Trophoblast cell (in vitro differentiated cells and primary cell): ENCODE measurements around the gene ARHGAP20.

ENCODE experiments used
- DNase-seq, 2 donors: peaks; one replicate each; pipeline ENCODE4 v3.0.0-alpha.2; 2016
- H2AFZ ChIP-seq: 2 replicates; pipeline ENCODE4 v1.6.1; 2013; ENCODE audit warnings: low read length, moderate library complexity, mild to moderate bottlenecking; ENCODE audit not compliant: insufficient read depth, poor library complexity
- H2AK5ac ChIP-seq: 2 replicates; pipeline ENCODE4 v1.6.1; 2013; ENCODE audit warnings: mild to moderate bottlenecking, low read length
- H2BK120ac ChIP-seq: 2 replicates; pipeline ENCODE4 v1.6.1; 2013; ENCODE audit warnings: low read length, mild to moderate bottlenecking, moderate library complexity; ENCODE audit not compliant: insufficient read depth, poor library complexity
- H2BK12ac ChIP-seq: 2 replicates; pipeline ENCODE4 v1.6.1; 2013; ENCODE audit warnings: mild to moderate bottlenecking, low read length, moderate library complexity
- H2BK5ac ChIP-seq: 2 replicates; pipeline ENCODE4 v1.6.1; 2013; ENCODE audit warnings: low read length, low read depth, moderate library complexity, mild to moderate bottlenecking; ENCODE audit not compliant: poor library complexity
- H3K14ac ChIP-seq: 2 replicates; pipeline ENCODE4 v1.6.1; 2013; ENCODE audit warnings: mild to moderate bottlenecking, low read length
- H3K18ac ChIP-seq: 2 replicates; pipeline ENCODE4 v1.6.1; 2013; ENCODE audit warnings: mild to moderate bottlenecking, low read length
- H3K23ac ChIP-seq: 2 replicates; pipeline ENCODE4 v1.6.1; 2013; ENCODE audit warnings: low read length
- H3K27ac ChIP-seq: 2 replicates; pipeline ENCODE4 v1.5.1; 2013; ENCODE audit warnings: low read depth, mild to moderate bottlenecking, inconsistent platforms, low read length, moderate library complexity
- H3K27me3 ChIP-seq: 2 replicates; pipeline ENCODE4 v1.6.1; 2013; ENCODE audit warnings: inconsistent platforms, mild to moderate bottlenecking, low read length, moderate library complexity; ENCODE audit not compliant: insufficient read depth
- H3K36me3 ChIP-seq, 2 experiments: 1 replicate in 1 of 2; 2 replicates in 1 of 2; pipeline ENCODE4 v1.6.1; 2013; ENCODE audit warnings: low read length in 2 of 2, mild to moderate bottlenecking in 2 of 2, moderate library complexity in 1 of 2; ENCODE audit not compliant: insufficient read depth in 2 of 2, control insufficient read depth in 1 of 2
- H3K4ac ChIP-seq: 2 replicates; pipeline ENCODE4 v1.6.1; 2013; ENCODE audit warnings: low read depth, mild to moderate bottlenecking, low read length, moderate library complexity
- H3K4me1 ChIP-seq, 2 experiments: 1 replicate in 1 of 2; 2 replicates in 1 of 2; pipeline ENCODE4 v1.6.1; 2013; ENCODE audit warnings: low read length in 2 of 2, mild to moderate bottlenecking in 2 of 2, moderate library complexity in 1 of 2; ENCODE audit not compliant: insufficient read depth in 2 of 2, control insufficient read depth in 1 of 2
- H3K4me2 ChIP-seq: 2 replicates; pipeline ENCODE4 v1.6.1; 2013; ENCODE audit warnings: inconsistent platforms, mild to moderate bottlenecking, low read length, moderate library complexity
- H3K4me3 ChIP-seq: 2 replicates; pipeline ENCODE4 v1.5.1; 2013; ENCODE audit warnings: mild to moderate bottlenecking, low read depth, low read length, inconsistent platforms
- H3K79me1 ChIP-seq: one replicate; pipeline ENCODE4 v1.6.1; 2013; ENCODE audit warnings: low read length
- H3K79me2 ChIP-seq: 2 replicates; pipeline ENCODE4 v1.6.1; 2013; ENCODE audit warnings: low read length, mild to moderate bottlenecking; ENCODE audit not compliant: control insufficient read depth, insufficient read depth, poor library complexity
- H3K9ac ChIP-seq: 2 replicates; pipeline ENCODE4 v1.6.1; 2013; ENCODE audit warnings: mild to moderate bottlenecking, low read length
- H3K9me3 ChIP-seq: 2 replicates; pipeline ENCODE4 v1.6.1; 2013; ENCODE audit warnings: low read depth, mild to moderate bottlenecking, control low read depth, inconsistent platforms, low read length; ENCODE audit not compliant: insufficient read depth
- H4K12ac ChIP-seq: 2 replicates; pipeline ENCODE4 v1.6.1; 2013; ENCODE audit warnings: low read depth, mild to moderate bottlenecking, low read length, moderate library complexity
- H4K8ac ChIP-seq: 2 replicates; pipeline ENCODE4 v1.6.1; 2013; ENCODE audit warnings: low read depth, mild to moderate bottlenecking, low read length, moderate library complexity
- H4K91ac ChIP-seq: one replicate; pipeline ENCODE4 v1.6.1; 2013; ENCODE audit warnings: low read depth, mild to moderate bottlenecking, low read length, moderate library complexity
- WGBS: extraction: QIAGEN DNeasy Blood & Tissue Kit; methylation state at CpG from one replicate; pipeline ENCODE4 v1.1.7; 2013; ENCODE audit warnings: missing lambda C conversion rate; ENCODE audit not compliant: insufficient read length, insufficient coverage; ENCODE audit errors: extremely low coverage; 5-methylcytosine and 5-hydroxymethylcytosine counted together

The ARHGAP20 gene

GRCh38 chr11:110544779-110545178 is 167.5 kb downstream of the ARHGAP20 start:
- H2BK120ac ChIP-seq, result no peak overlapping the region
- H3K4me3 ChIP-seq, result no peak overlapping the region
- H3K18ac ChIP-seq, result no peak overlapping the region
- H3K14ac ChIP-seq, result no peak overlapping the region
- H3K4me2 ChIP-seq, result no peak overlapping the region
- H2AK5ac ChIP-seq, result no peak overlapping the region
- H2BK12ac ChIP-seq, result no peak overlapping the region
- no peak overlapping the region for H4K8ac ChIP-seq
- no peak overlapping the region for H3K4ac ChIP-seq
- WGBS, result no CpG with 5 or more reads among the region's 1 CpG
- H3K23ac ChIP-seq, result no peak overlapping the region
- DNase-seq, result no peak
- H3K27ac ChIP-seq, result no peak overlapping the region
- H2BK5ac ChIP-seq, result no peak overlapping the region
- no peak overlapping the region for H4K12ac ChIP-seq
- no peaks in the 10 kb centered on the region for H3K79me1 ChIP-seq
- no peaks in the 10 kb centered on the region for H3K4me1 ChIP-seq
- no peak overlapping the region for H3K9ac ChIP-seq
- no peak overlapping the region for H2AFZ ChIP-seq
- no peaks in the 10 kb centered on the region for H3K27me3 ChIP-seq
- H3K79me2 ChIP-seq, result no peaks in the 10 kb centered on the region
- H4K91ac ChIP-seq, result no peak overlapping the region
- peaks cover 1% of the 10 kb centered on the region for H3K9me3 ChIP-seq
- H3K36me3 ChIP-seq, result no peaks in the 10 kb centered on the region

- no peak overlapping the region for H2AK5ac ChIP-seq
- H2BK5ac ChIP-seq, result no peak overlapping the region
- no peaks in the 10 kb centered on the region for H3K79me2 ChIP-seq
- H3K4ac ChIP-seq, result no peak overlapping the region
- H3K27ac ChIP-seq, result no peak overlapping the region
- peaks cover 2% of the 10 kb centered on the region for H3K9me3 ChIP-seq
- no peaks in the 10 kb centered on the region for H3K79me1 ChIP-seq
- H2BK120ac ChIP-seq, result no peak overlapping the region
- no peak overlapping the region for H4K12ac ChIP-seq
- H3K4me3 ChIP-seq, result no peak overlapping the region
- no peak overlapping the region for H3K23ac ChIP-seq
- H2AFZ ChIP-seq, result no peak overlapping the region
- no peak for DNase-seq
- H2BK12ac ChIP-seq, result no peak overlapping the region
- no peak overlapping the region for H3K14ac ChIP-seq
- no peak overlapping the region for H4K8ac ChIP-seq
- no peak overlapping the region for H3K4me2 ChIP-seq
- no peaks in the 10 kb centered on the region for H3K4me1 ChIP-seq
- H3K36me3 ChIP-seq, result no peaks in the 10 kb centered on the region
- no peak overlapping the region for H3K9ac ChIP-seq
- no peaks in the 10 kb centered on the region for H3K27me3 ChIP-seq
- no peak overlapping the region for H3K18ac ChIP-seq
- H4K91ac ChIP-seq, result no peak overlapping the region
Measured at GRCh38 chr11:110538154-110538553, 174.1 kb downstream of the ARHGAP20 start.

GRCh38 chr11:110530900-110531741 is 181.1 kb downstream of the ARHGAP20 start:
- Histone ChIP-seq H2BK12ac (no peak overlapping the region), H3K27me3 (no peaks in the 10 kb centered on the region), H3K4me3 (no peak overlapping the region), H2AFZ (no peak overlapping the region), H3K9me3 (no peaks in the 10 kb centered on the region), H3K4ac (no peak overlapping the region), H4K8ac (no peak overlapping the region), H3K79me1 (no peaks in the 10 kb centered on the region), H4K12ac (no peak overlapping the region), H3K36me3 (no peaks in the 10 kb centered on the region), H2BK120ac (no peak overlapping the region), H2BK5ac (no peak overlapping the region), H3K23ac (no peak overlapping the region), H3K79me2 (no peaks in the 10 kb centered on the region), H3K4me2 (no peak overlapping the region), H4K91ac (no peak overlapping the region), H3K27ac (no peak overlapping the region), H3K18ac (no peak overlapping the region), H3K4me1 (no peaks in the 10 kb centered on the region), H3K9ac (no peak overlapping the region), H3K14ac (no peak overlapping the region), H2AK5ac (no peak overlapping the region)
- DNase-seq, result no peak
- no CpG with 5 or more reads among the region's 6 CpGs for WGBS

- H2AK5ac ChIP-seq, result no peak overlapping the region
- no peak overlapping the region for H3K14ac ChIP-seq
- no peak overlapping the region for H3K27ac ChIP-seq
- H3K9me3 ChIP-seq, result no peaks in the 10 kb centered on the region
- peak; percentile 20 to 54 for DNase-seq
- H4K12ac ChIP-seq, result no peak overlapping the region
- H3K4me2 ChIP-seq, result no peak overlapping the region
- no peak overlapping the region for H2BK12ac ChIP-seq
- no peak overlapping the region for H2BK120ac ChIP-seq
- H3K9ac ChIP-seq, result no peak overlapping the region
- H3K23ac ChIP-seq, result no peak overlapping the region
- H3K79me2 ChIP-seq, result no peaks in the 10 kb centered on the region
- no peak overlapping the region for H3K18ac ChIP-seq
- H3K27me3 ChIP-seq, result no peaks in the 10 kb centered on the region
- H3K79me1 ChIP-seq, result no peaks in the 10 kb centered on the region
- H2BK5ac ChIP-seq, result no peak overlapping the region
- no peaks in the 10 kb centered on the region for H3K4me1 ChIP-seq
- H3K4me3 ChIP-seq, result no peak overlapping the region
- no peaks in the 10 kb centered on the region for H3K36me3 ChIP-seq
- no peak overlapping the region for H4K91ac ChIP-seq
- H2AFZ ChIP-seq, result no peak overlapping the region
- H3K4ac ChIP-seq, result no peak overlapping the region
- H4K8ac ChIP-seq, result no peak overlapping the region
Measured at GRCh38 chr11:110529043-110529442, 183.2 kb downstream of the ARHGAP20 start.
